NCI-H2081 (cell line): Measurements from ENCODE around the gene PLEKHA7.
"Not testable (repeated sequence)": the region's sequence is repeated elsewhere in the genome, so short reads cannot be mapped to it uniquely, and the experiment has no call there.

Source experiments
- DNase-seq, 2 experiments: peaks; one replicate each; lab custom pipeline; 2025; lab: John Stamatoyannopoulos, UW

The PLEKHA7 gene

DNA sequence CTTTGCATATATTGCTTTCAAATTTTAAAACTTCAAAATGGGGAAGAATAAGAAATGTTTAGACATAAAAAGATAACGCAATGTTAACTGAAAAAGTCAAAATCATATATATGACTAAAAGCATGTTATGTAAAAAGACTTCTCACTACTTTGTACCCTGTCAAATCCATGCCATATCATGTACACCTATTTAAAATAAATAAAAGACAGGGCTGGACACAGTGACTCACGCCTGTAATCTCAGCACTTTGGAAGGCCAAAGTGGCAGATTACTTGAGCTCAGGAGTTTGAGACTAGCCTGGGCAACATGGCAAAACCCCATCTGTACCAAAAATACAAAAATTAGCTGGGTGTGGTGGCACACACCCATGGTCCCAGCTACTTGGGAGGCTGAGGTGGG, 109.5 kb downstream of the PLEKHA7 start:
- not testable (repeated sequence) for DNase-seq

DNA sequence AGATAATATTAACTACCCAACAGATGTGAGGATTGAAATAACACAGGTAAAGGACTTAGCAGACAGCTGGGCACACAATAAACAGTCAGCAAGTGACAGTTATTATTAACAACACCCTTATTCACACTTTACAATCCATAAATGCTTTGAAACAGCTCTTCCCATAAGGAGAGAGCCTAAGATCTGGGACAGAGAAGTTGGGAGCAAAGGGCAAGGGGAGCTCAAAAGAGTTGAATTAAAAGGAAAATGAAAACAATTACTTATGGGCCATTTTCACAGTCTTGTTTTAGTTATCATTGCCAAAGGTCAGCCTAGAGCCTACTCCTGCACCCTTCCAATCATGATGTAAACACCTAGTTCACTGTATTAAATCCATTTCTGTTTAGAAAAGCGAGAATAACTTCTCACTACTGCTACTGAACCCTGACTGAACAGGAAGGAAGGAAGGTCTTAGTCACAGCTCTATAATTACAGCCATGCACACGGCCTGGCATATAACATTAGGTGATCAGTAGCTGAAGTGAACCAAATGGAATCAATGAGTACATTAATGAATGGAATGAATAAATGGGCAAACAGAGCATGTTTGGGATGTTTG, 111.3 kb downstream of the PLEKHA7 start:
- no peak for DNase-seq

DNA sequence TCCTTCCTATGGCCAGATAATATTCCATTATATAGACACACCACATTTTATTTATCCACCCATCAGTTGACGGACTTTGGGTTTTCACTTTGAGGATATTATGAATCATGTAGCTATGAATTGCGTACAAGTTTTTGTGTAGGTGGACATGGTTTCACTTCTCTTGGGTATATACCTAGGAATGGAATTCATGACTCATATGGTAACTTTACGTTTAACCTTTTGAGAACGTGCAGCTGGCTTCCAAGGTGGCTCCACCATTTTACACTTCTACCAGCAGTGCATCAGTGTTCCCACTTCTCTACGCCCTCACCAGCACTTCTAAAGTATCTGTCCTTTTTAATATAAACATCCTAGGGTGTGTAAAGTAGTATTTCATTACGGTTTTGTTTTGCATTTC, 112.0 kb downstream of the PLEKHA7 start:
- no peak for DNase-seq

DNA sequence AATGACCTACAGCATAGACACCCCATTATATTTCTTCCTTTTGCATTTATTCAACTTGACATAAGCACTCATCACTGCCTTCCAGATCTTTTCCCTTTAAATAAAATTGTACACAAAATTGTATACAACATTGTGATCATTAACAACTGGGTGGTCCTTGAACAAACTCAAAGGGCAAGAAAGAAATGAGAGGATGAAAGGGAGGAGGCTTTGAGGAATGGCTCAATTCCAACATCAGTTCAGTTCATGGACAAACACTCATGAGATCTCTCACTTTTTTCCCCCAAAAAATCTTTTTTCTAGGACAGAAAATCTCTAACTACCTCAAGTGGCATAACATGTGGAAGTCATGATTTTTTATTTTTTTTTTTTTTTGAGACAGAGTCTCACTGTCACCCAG, 113.7 kb downstream of the PLEKHA7 start:
- DNase-seq: no peak

DNA sequence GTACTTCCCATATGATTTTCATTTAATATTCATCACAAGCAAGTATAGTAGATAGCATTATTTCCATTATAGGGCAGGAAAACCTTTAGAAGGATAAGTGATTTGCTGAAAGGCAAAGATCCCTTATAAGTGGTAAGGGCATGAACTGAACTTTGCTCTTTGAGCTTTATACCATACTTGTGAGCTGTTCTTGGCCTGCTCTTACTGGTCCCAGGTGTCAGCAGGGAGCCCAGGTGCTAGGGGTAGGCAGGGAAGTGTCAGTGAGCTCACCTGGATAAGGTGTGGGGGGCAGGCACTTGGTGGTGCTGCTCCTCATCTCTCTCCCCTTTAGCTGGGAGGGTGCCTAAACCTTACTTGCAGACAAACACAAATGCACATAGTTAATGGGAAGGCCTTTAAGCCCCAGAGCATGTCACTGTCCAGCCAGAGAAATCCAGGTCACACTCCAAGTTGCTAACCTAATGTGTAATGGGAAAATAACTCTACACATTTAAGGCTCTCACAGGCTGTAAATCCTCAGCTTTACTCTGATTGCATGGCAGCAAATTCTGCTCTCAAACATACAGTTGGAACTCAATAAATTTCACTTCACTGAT, 114.4 kb downstream of the PLEKHA7 start:
- no peak for DNase-seq

DNA sequence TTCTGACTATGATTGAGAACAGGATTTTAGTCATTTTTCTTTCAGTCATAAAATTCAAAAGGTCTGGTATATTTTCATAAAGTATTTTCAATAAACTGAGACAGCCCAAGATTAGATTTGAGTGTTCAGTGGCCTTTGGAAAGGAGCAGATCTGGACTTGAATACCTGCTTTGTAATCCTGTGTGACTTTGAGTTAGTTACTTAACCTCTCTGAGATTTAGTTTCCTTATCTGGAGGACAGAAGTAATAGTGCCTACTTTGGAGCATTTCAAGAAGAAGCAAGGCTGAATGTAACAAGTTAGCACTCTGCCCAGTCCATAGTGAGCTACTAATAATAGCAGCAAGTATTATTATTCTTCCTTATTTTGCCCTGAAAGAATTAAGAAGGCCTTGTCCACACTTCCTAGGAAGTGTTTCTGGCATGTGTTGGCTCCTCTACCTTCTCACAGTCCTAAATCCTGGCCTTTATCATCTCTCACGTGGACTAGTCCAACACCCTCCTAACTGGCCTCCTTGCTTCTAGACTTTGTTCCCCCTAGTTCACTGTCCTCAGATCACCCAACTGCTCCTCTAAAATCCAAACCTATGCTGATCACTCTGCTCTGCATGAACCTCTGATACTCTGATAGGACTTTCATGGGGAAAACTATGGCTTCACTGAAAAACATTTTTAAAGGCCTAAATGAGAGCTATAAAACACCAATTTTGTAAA, 115.8 kb downstream of the PLEKHA7 start:
- no peak for DNase-seq

DNA sequence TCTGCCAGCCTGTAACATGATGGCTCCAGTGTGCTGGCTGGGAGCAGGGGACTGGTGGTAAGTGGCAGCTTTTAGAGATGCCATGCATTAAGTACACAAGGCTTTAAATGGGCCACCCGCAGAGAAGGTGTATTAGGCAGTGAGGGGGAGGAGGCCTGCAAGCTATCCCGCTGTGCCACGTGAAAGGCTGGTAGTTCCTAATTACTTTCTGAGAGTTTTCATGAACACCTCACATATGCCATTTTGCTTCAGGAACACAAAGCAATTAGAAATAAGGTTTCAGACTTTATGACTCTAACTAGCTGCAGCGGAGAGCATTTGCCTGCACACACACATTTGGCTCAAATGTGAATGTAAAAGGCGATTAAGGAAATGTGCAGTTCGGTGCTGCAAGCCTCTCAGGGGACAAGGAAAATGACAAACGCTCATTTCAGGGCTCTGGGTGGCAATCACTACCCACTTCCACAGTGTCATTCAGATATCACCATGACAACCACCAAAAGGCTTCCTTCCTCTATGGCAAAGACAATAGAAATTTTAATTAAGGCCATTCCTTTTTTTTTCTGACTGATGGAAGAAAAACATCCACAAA, 116.6 kb downstream of the PLEKHA7 start:
- peak; percentile 96 to 99 for DNase-seq

DNA sequence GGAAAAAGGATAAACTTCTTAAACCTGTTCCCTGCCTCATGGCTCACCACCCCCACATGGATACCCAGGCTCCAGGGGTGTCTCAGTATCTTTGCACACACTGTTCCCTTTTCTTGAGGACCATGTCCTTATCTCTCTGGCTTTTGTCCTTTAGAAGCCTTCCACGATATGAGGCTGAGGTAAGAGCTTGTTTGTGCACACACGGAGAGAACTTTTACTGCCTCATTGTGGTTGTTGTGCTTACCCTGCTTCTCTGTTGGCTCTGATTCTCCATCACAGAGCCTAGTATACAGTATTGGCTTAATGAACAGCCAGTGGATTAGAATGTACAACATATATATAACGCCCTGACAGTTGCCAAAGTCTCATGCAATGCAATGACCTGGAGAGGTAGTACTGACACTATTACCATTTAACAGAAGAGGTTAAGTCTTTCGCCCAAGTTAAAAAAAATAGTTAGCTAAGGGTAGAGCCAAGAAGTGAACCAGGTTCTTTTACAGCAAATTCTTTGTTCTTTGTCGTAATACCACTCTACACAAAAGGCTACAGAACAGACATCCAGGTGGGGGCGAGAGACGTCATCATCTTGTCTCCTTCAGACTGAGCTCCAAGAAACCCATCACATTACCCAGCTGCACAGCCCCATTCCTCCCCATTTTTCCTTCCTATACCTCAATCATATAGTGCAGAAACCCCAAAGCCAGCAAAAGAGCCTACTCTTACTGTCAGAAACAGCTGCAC, 117.3 kb downstream of the PLEKHA7 start:
- peak in 1 of 2 experiments; percentile 22 for DNase-seq

DNA sequence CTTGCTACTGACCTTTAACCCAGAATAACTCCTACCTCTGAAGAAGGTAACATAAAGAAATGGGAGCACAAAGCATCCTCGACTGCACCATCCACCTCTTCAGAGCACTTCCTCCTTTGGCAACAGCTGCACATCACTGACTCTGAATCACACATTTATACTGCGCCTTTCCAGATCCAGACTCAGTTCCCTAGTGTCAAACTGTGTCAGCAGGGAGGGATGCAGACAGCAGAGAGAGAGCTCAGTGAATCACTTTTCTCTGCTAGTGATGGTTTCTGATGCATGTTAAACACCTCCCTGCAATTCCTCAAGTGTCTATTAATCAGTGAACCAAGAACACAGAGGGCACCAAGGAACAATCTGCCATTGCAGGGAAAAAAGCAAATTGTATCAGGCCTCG, 118.9 kb downstream of the PLEKHA7 start:
- no peak for DNase-seq

DNA sequence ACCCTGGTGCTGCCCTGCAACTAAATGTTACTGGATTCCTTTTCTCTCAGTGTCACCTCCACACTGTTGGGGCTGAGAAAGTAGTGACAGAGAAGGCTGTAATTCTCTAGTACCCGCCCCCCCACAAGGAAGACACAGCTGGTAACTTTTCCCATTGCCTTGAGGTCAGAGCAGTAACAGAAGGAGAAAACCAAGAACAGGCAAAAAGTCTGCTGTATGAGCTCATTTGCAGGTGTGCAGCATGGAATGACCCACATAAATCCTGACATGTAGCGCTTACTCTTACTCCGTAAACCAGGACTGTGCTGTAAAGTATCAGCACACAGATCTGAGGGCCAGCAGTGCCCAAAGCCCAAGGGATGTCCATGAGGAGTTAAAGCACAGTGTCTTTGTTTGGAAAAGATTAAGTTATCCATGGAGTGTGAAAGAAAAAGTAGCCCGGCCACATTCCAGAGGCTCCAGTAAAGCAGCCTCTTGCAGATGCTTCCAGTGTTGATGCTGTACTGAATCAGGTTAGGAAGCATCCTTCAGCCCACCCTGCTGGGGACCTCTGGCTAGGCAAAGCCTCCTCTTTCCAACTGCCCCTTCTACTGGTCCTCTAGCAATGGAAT, 120.7 kb downstream of the PLEKHA7 start:
- DNase-seq: no peak

DNA sequence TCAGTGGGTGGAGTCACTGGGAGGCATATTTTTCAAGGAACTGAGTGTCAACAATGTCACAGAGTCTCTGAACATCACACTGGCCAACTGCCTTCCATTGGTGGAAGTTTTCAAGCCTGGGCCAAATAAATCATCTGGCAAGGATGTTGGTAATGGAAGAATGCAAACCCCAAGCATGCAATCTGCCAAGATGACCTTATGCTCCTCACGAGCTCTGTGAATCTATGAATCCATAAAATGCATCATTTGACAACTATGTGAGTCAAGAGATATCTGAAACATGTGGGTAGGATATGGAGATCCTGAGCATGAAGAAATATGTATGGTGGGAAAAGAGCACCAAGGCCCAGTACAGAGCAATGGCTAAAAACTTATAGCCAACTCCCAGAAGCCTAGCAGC, 122.2 kb downstream of the PLEKHA7 start:
- no peak for DNase-seq

DNA sequence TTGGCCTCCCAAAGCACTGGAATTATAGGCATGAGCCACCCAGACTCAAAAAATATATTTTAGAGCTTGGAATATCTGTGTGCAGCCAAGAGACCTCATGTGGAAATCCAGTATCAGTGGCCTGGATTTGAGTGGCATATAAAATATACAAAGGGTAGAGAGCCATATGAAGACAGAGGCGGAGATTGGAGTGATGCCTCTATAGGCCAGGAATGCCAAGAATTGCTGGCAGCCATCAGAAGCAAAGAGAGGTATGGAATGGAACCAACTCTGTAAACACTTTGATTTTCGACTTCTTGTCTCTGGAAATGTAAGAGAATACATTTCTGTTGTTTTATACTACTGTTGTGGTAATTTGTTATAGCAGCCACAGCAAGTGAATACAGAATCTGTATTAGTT, 123.0 kb downstream of the PLEKHA7 start:
- no peak for DNase-seq

DNA sequence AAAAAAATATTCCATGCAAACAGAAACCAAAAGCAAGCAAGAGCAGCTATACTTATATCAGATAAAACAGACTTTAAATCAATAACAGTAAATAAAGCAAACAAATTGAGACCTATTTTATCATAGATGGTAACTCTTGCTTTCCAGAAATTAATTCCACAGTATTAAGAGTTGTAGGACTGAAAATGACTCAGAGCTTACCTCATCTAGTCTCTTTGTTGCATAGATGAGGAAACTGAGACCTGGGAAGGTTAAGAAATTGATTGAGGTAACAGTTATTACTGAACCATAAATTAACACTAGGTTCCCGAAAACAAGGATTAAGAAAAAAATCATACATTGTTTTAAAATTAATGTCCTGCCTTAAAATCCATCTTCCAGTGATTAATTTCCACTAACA, 123.8 kb downstream of the PLEKHA7 start:
- DNase-seq: no peak

DNA sequence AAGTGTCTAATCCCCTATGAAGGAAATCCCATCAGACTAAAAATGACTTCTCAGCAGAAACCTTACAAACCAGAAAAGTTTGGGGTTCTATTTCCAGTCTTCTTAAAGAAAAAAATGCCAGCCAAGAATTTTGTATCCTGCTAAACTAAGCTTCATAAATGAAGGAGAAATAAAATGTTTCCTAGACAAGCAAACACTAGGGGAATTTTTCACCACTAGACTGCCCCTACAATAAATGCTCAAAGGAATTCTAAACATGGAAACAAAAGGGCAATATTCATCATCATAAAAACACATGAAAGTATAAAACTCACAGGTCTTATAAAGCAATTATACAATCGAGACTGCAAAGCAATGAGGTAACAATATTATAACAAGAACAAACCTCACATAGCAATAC, 124.3 kb downstream of the PLEKHA7 start:
- DNase-seq: no peak

DNA sequence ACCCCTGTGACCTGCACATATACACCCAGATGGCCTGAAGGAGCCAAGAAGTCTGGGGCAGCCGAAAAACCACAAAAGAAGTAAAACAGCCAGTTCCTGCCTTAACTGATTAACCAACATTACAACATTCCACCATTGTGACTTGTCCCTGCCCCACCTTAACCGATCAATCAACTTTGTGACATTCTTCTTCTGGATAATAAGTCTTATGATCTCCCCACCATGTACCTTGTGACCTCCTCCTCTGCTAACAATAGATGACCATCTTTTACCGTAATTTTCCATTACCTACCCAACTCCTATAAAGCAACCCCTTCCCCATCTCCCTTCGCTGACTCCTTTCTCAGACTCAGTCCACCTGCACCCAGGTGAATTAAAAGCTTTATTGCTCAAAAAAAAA, 125.2 kb downstream of the PLEKHA7 start:
- DNase-seq: not testable (repeated sequence)

DNA sequence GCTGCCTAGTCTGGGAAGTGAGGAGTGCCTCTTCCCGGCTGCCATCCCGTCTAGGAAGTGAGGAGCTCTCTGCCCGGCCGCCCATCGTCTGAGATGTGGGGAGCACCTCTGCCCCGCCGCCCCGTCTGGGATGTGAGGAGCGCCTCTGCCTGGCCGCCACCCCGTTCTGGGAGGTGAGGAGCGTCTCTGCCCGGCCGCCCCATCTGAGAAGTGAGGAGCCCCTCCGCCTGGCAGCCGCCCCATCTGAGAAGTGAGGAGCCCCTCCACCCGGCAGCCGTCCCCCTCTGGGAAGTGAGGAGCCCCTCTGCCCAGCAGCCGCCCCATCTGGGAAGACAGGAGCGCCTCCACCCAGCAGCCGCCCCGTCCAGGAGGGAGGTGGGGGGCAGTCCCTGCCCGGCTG, 126.3 kb downstream of the PLEKHA7 start:
- not testable (repeated sequence) for DNase-seq

DNA sequence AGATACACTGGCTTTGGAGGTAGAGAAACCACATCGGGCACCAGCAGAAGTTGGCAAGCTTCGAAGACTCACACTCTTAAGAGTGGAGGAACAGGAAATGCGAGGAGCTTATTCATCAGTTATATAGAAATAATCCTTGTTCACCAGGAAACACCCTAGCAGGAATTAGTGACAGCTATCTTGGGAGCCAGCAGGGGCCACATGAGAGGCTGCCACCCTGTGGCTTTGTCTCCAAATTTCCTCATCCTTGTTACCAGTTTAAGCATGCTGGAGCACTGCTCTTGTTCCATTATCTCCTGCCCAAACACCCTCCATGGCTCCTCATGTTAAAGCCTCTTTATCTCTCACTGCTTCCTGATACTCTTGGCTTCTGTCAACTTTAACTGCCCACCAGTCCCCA, 131.0 kb downstream of the PLEKHA7 start:
- no peak for DNase-seq

DNA sequence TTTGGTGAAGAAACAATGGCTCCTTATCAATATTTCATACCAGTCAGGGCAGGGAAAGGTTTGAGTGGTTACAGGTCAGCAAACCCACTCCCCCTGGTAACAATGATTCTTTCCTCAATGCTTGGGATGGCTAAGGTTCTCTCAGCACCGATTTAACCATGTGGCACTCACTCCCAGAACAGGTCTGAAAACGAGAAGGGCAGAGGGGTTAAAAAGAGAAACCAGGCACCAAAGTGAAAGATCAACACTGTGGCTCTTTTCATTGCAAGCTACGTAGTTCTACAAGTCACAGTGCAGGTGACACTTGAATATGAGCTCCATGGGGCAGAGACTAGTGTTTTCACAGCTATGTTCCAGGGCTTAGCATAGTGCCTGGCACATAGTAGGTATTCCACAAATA, 132.4 kb downstream of the PLEKHA7 start:
- no peak for DNase-seq

DNA sequence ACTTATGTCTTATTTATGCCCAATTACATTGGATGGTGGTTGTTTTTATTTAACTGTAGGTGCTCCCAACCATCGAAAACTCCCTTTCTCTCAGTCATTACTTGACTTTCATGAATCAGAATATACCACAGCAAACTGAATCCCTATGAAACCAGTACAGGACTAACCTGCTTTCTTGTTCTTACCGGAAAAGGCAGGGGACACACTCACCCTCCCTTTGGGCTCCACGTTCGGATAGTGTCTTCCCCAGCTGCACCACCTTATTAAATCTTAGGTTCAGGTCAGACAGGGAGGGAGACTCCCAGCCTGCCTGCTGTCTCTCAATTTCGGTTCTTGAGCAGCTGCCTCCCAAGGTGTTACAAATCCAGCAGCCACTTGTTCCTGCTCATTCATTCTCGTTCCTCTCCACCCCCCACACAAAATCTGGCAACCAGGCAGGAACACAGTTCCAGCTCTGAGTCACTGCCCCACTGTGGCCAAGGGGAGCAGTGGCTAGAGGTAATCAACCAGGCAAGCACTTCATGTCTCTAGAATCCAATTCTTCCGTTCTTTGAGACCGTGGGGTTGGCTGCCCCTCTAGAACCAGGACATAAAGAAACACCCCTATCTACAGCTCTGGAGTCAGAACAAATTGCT, 133.0 kb downstream of the PLEKHA7 start:
- no peak for DNase-seq

DNA sequence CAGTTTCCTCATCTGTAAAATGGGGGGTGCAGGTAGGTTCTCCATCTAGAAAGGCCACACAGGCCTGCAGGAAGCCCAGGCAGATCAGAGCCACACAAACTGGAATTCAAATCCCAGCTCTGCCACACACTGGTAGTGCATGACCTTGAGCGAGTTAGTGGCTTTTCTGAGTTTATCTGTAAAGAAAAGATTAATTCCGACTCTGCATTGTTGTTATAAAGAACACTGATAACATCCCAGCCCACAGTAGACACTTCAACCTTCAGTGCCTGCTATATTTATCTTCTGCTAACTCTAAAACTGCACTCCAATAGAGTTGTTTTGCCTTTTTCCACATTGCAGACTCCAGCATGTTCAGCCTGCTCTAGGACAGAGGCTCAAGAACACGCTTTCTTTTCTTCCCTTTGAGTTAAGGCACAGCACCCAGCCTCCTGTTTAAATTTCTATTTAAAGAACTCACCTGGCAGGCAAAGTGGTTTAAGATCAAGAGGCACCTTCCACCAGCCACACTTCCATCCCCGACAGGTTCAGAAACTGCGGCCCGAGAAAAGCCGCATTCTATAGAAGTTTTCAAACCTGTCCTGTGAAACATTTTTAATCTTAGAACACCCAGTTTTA, 133.9 kb downstream of the PLEKHA7 start:
- no peak for DNase-seq

DNA sequence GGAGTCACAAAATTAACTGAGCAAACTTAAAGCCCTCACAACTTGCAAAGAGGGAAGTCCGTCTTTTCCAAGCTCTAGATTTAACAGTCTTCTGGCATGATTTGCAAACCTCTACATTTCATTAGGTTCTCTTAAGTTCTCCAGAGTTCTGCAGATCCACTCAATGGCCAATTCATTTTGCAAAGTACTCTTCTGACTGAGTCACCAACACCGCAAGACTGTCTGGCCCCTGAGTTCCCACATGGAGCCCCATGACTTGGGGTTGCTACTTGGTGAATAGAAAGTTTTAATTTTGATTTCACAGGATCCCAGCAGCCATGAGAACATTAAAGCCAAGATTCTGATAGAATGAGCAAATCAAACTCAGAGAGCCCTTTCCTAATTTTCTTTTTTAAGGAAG, 134.5 kb downstream of the PLEKHA7 start:
- no peak for DNase-seq
